Esophagus muscularis mucosa (tissue), 4 donors: ENCODE data around the gene PICALM. TPM values are rescaled to one million over a fixed set of nuclear protein-coding genes. Genes with fewer than 3 reads are reported as not detected.
A peak's percentile ranks its signal among the peaks of the same experiment; 100 is the strongest.

Source experiments
- DNase-seq: peaks from one replicate; pipeline ENCODE4 v3.0.0-alpha.2; 2017; ENCODE audit errors: extremely low spot score
- H3K27ac ChIP-seq, 4 donors: fragments of 200-600 bp; sonication (generic); replicated peaks in 1 of 4; 1 replicate in 3 of 4; 2 replicates in 1 of 4; pipeline ENCODE4 v1.5.1; 2016 to 2019; ENCODE audit warnings: mild to moderate bottlenecking in 1 of 4
- H3K27me3 ChIP-seq, 4 donors: fragments of 200-600 bp; sonication (generic); one replicate each; pipeline versions ENCODE4 v1.5.1 to v1.6.0; 2016 to 2019
- H3K36me3 ChIP-seq, 4 donors: fragments of 200-600 bp; sonication (generic); one replicate each; pipeline ENCODE4 v1.5.1; 2016 to 2019
- H3K4me1 ChIP-seq, 4 donors: fragments of 200-600 bp; sonication (generic); one replicate each; pipeline ENCODE4 v1.5.1; 2016 to 2019
- H3K4me3 ChIP-seq, 4 donors: fragments of 200-600 bp; sonication (generic); 1 replicate in 2 of 4; 2 replicates in 2 of 4; pipeline ENCODE4 v1.5.1; 2016 to 2019; ENCODE audit warnings: mild to moderate bottlenecking in 4 of 4, moderate library complexity in 1 of 4
- H3K9me3 ChIP-seq, 4 donors: fragments of 200-600 bp; sonication (generic); 1 replicate in 3 of 4; 2 replicates in 1 of 4; pipeline ENCODE4 v1.5.1; 2016 to 2019
- CTCF ChIP-seq, 3 experiments: fragments of 200-600 bp in 2 of 3; fragments of 450-650 bp in 1 of 3; sonication (generic) in 2 of 3; IDR thresholded peaks; one replicate each; pipeline ENCODE4 v1.5.1; 2017 to 2019; ENCODE audit warnings: antibody characterized with exemption in 3 of 3, mild to moderate bottlenecking in 2 of 3, moderate library complexity in 1 of 3
- EP300 ChIP-seq: sonication (generic); formaldehyde crosslinking; IDR thresholded peaks from one replicate; pipeline ENCODE4 v1.6.1; 2017; ENCODE audit warnings: antibody characterized with exemption
- POLR2A ChIP-seq: fragments of 450-650 bp; IDR thresholded peaks from one replicate; pipeline ENCODE4 v1.6.1; 2017; ENCODE audit warnings: antibody characterized with exemption, moderate library complexity, mild to moderate bottlenecking, low read depth
- POLR2AphosphoS5 ChIP-seq, 2 donors: sonication (generic); formaldehyde crosslinking; IDR thresholded peaks; one replicate each; pipeline ENCODE4 v1.6.1; 2017; ENCODE audit warnings: antibody characterized with exemption in 2 of 2
- WGBS: methylation state at CpG from one replicate; pipeline ENCODE4 v1.1.5; 2018; 5-methylcytosine and 5-hydroxymethylcytosine counted together
- intact Hi-C: fragments of 100-400 bp; cut with DNase I; formaldehyde crosslinking; loops from one replicate; pipeline ENCODE4 v1.15.1; 2023
- total RNA-seq, 4 donors: library from RNA; depleted of rRNA; stranded (reverse); fragments of >200 nt; gene quantifications; one replicate each; pipeline versions ENCODE4 v1.1.0 to v1.2.1, GENCODE V29; 2016

Gene PICALM
- total RNA-seq, 4 donors from 2014 or later, result 228 to 281 (median 266) TPM

GRCh38 chr11:86040919-86041850, 27.7 kb downstream of the PICALM start:
- peaks cover 76 to 89% (median 85%) of the 10 kb centered on the region in 4 donors for H3K4me1 ChIP-seq
- WGBS, result 25% methylated on average over 2 of the region's 2 CpGs
- H3K27me3 ChIP-seq, result no peaks in the 10 kb centered on the region
- TF ChIP-seq POLR2AphosphoS5 (IDR thresholded peaks at IDR 0.05), result no peak
- no peak for TF ChIP-seq POLR2A
- no peak for TF ChIP-seq CTCF (IDR thresholded peaks at IDR 0.05)
- intact Hi-C loops, result loop anchor here (2.0 to 10.0 kb wide), 3 partner anchors 156 to 254 kb away; no protein-coding TSS in a partner anchor
- H3K4me3 ChIP-seq, result peak overlapping the region; percentile 20 to 49 (median 31)
- H3K27ac ChIP-seq, result peak overlapping the region; percentile 54 to 70 (median 68)
- H3K9me3 ChIP-seq, result no peaks in the 10 kb centered on the region
- no peak for DNase-seq
- no peaks in the 10 kb centered on the region for H3K36me3 ChIP-seq

- intact Hi-C loops, result no loop called here
- TF ChIP-seq CTCF (IDR thresholded peaks at IDR 0.05) (no peak), POLR2A (no peak), EP300 (no peak), POLR2AphosphoS5 (IDR thresholded peaks at IDR 0.05) (no peak)
- Histone ChIP-seq H3K27ac (peak overlapping the region in 1 of 4 donors; percentile 34), H3K4me3 (no peak overlapping the region), H3K27me3 (no peaks in the 10 kb centered on the region), H3K36me3 (no peaks in the 10 kb centered on the region), H3K4me1 (peaks cover 71 to 92% (median 87%) of the 10 kb centered on the region in 4 donors), H3K9me3 (no peaks in the 10 kb centered on the region)
- no peak for DNase-seq
These were observed 29.8 kb downstream of the PICALM start for GRCh38 chr11:86039094-86039493.

- no peak for TF ChIP-seq CTCF (IDR thresholded peaks at IDR 0.05)
- no peak for TF ChIP-seq POLR2A
- no peak for TF ChIP-seq EP300
- no peak for TF ChIP-seq POLR2AphosphoS5 (IDR thresholded peaks at IDR 0.05)
- intact Hi-C loops, result no loop called here
- H3K27ac ChIP-seq, result peak overlapping the region in 1 of 4 donors; percentile 22
- H3K4me3 ChIP-seq, result no peak overlapping the region
- no peaks in the 10 kb centered on the region for H3K9me3 ChIP-seq
- H3K36me3 ChIP-seq, result no peaks in the 10 kb centered on the region
- no peak for DNase-seq
- no peaks in the 10 kb centered on the region for H3K27me3 ChIP-seq
- H3K4me1 ChIP-seq, result peaks cover 70 to 92% (median 86%) of the 10 kb centered on the region in 4 donors
- 89% methylated on average over 4 of the region's 4 CpGs for WGBS
These were observed 31.1 kb downstream of the PICALM start for GRCh38 chr11:86037743-86038142.

GRCh38 chr11:86035920-86036319, 33.0 kb downstream of the PICALM start:
- H3K36me3 ChIP-seq, result peaks cover 0 to 5% (median 3%) of the 10 kb centered on the region in 4 donors
- no peaks in the 10 kb centered on the region for H3K27me3 ChIP-seq
- no peak for TF ChIP-seq POLR2A
- TF ChIP-seq EP300, result no peak
- no peak for TF ChIP-seq POLR2AphosphoS5 (IDR thresholded peaks at IDR 0.05)
- no peak for TF ChIP-seq CTCF (IDR thresholded peaks at IDR 0.05)
- intact Hi-C loops, result no loop called here
- no peak for DNase-seq
- peaks cover 65 to 82% (median 77%) of the 10 kb centered on the region in 4 donors for H3K4me1 ChIP-seq
- no peak overlapping the region for H3K4me3 ChIP-seq
- 92% methylated on average over 2 of the region's 2 CpGs for WGBS
- H3K9me3 ChIP-seq, result no peaks in the 10 kb centered on the region
- no peak overlapping the region for H3K27ac ChIP-seq
